GM18858 (cell line): ENCODE results near the gene DMBX1.

ENCODE experiments used
- ATAC-seq: cut with Tn5 transposase; IDR thresholded peaks from one replicate; pipeline ENCODE4 v1.9.1; 2021; ENCODE audit not compliant: unreplicated experiment

DMBX1 gene

DNA sequence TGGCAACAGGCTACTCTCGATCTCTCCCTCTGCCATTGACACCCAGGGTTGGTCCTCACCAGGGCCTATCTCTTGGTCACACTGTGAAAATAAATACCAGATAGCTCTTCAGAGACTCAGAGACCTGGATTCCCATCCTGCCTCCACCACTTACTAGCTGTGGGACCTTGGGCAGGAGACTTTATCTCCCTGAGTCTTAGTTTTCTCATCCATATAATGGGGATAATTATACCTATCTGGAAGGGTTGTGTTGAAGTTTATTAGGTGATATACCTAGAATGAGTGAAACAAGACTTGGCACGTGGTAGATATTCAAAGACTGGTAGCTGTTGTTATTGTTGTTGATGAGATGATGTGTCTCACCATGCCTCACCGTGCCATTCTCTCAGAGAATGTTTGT, 7.4 kb downstream of the DMBX1 start:
- no peak for ATAC-seq

DNA sequence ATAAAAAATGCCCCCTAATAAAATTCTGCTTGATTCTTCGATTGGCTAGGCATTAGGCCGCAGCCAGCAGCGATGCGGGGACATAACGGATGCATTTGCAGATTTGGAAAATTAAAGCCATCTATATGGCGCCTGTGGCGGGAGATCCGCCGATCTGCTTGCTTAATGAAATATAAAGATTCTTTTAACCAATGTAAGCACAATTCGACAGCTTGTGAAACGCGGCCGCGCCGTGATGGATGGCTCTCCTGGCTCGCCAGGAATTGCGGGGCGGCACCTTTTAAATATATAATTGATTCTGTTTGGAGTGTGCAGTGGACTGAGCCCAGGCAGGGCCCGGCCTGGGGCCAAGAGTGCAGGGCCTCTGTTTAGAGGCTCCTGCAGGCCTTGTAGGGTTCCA, 8.0 kb downstream of the DMBX1 start:
- ATAC-seq: no peak

DNA sequence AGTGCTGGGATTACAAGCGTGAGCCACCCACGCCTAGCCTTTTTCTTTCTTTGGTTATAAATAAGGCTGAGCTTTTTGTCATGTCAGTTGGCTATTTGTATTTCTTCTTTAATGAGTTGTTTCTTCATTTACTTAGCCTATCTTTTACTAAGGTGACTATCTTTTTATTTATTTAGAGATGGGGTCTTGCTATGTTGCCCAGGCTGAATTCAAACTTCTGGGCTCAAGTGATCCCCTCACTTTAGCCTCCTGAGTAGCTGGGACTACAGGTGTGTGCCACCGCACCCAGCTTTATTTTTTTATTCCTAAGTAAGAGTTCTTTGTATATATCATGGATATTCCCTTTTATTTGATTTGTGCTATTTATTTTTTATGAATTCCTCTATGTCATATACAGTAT, 11.9 kb downstream of the DMBX1 start:
- ATAC-seq: no peak

DNA sequence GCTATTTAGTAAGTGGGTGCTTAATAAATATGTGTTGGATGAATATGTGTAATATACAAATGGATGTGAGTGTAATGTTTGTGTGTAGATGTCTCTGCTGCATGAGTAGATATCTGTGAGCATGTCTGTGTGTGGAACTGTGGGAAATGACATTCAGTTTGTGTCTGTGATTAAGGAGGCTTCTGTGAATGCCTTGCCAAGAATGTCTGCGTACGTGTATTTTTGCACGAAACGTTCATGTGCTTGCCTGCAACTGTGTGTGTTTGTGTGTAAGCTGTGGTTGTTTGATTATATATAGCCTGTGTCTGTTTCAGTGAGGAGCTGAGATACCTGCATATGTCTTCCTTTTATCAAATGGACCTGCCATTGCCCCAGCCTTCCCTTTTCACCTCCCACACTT, 13.8 kb downstream of the DMBX1 start:
- no peak for ATAC-seq

DNA sequence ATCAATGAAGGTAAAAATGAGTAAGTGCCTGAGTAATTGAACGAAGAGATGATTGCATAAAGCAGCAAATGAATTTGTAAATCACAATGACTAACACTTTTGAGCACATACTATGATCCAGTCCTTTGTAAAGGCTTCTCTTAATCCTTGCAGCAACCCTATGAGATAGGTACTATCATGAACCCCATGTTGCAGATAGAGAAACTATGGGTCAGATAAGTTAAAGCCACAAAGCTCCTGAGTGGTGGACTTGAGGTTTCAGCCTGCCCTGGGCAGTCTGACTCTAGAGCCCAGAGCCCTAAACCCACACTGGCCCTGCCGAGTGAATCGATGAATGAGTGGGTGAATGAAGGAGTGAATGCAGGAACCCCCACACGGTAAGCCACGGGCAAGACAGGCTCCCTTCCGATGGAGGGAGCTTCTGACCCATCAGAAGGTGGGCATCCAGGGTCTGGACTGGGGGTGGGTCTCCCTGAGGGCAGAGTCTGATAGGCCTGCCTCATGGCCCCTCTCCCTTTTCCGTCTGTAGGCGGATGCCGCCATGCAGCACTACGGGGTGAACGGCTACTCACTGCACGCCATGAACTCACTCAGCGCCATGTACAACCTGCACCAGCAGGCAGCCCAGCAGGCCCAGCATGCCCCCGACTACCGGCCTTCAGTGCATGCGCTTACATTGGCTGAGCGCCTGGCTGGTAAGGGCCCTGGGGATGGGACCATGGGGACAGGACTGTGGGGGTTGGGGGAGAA, 17.0 kb downstream of the DMBX1 start:
- no peak for ATAC-seq

DNA sequence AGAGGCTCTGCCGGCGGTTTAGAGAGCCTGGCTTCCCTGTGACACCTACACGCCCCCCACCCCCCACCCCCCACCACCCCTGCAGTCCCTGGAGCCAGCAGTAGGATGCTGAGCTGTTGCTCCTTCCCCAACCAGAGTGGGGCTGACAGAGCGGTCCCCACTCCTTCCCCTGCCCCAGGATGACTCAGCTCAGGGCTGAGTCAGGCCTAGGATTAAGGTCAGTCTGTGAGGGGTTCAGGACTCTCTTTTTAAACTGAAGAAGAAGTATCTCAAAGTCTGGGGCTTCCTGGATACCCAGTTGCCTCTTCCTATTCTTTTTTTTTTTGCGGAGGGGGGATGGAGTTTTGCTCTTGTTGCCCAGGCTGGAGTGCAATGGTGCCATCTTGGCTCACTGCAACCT, 19.1 kb downstream of the DMBX1 start:
- ATAC-seq: no peak

DNA sequence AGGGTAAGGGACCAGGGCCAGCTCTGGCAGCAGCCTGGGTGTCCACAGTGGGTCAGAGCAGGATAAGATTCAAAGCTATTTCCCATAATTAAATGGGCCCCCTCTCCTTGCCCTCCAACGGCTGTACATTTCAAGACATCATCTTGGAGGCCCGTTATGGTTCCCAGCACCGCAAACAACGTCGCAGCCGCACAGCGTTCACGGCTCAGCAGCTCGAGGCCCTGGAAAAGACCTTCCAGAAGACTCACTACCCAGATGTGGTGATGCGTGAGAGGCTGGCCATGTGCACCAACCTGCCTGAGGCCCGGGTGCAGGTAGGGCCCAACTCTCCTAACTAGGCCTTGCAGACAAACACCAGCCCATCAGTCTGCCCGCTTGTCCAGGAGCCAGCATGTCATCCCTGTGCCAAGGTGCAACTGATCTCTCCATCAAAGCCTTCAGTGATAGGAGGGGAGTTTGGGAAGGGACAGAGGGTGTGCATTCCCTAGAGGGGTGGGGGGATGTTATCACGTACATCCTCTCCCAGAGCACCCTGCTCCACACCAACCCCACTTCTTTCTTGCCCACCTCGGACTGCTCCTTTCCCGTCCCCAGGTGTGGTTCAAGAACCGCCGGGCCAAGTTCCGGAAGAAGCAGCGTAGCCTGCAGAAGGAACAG, 20.8 kb downstream of the DMBX1 start:
- ATAC-seq: no peak

DNA sequence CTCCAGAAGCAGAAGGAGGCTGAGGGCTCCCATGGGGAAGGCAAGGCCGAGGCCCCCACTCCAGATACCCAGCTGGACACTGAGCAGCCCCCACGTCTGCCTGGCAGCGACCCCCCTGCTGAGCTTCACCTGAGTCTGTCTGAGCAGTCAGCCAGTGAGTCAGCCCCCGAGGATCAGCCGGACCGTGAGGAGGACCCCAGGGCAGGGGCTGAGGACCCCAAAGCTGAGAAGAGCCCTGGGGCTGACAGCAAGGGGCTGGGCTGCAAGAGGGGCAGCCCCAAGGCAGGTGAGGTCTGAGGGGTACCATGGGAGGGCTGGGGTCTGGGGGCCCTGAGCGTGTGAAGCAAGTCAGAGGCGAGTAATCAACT, 21.3 kb downstream of the DMBX1 start:
- no peak for ATAC-seq

DNA sequence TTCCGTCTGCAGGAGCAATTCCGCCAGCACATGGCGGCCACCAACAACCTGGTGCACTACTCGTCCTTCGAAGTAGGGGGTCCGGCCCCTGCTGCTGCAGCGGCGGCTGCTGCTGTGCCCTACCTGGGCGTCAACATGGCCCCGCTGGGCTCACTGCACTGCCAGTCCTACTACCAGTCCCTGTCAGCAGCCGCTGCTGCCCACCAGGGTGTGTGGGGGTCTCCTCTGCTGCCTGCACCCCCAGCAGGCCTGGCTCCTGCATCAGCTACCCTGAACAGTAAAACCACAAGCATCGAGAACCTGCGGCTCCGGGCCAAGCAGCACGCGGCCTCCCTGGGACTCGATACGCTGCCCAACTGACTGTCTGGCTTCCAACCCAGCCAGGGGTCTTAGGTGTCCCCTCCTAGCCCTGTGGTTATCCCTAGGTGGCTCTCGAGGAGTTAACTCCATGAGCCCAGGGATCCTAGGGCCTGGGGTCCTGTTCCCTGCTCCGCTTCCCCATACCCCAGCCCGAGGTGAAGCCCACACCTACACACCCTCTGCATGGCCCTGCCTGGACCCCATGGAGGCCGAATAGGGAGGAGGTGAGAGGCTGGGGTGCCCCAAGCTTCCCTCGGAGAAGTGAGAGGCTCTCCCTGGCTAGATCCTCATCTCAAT, 22.6 kb downstream of the DMBX1 start:
- no peak for ATAC-seq

DNA sequence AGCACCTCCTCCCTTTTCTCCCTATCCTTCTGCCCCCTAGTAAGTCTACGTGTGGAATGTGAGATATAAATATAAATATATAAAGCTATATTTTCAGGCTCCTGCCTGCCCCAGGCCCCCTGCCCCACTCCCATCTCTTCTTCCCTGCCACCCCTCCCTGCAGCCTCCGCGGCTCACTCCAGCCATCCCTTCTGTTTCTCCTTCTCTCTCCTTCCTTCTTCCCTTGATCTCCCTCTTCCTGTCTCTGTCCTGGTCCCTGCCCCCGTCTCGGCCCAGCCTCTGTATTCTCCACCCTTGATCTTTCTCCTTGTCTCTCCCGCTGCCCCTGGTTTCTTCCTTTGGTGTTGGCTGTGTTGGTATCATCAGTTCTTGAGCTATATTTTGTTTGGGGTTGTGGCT, 23.2 kb downstream of the DMBX1 start:
- no peak for ATAC-seq

DNA sequence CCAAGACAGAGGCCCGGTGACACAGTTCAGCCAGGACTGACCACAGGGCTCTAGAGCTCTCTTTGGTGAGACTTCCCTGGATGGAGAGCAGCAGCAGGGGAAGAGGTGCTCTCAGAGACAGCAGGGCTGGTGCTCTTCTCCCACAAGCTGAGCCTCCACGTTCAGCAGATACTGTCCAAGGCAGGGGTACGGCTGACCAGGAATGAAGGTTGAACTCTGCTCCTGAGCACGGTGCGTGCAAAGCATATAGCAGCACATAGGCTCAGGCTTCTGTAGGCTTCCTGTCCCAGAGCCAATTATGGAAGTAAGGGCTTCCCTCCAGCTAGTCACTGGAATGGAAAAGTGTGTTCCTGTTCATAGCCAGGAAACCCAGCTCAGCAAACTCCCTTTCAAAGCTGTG, 23.9 kb downstream of the DMBX1 start:
- no peak for ATAC-seq

DNA sequence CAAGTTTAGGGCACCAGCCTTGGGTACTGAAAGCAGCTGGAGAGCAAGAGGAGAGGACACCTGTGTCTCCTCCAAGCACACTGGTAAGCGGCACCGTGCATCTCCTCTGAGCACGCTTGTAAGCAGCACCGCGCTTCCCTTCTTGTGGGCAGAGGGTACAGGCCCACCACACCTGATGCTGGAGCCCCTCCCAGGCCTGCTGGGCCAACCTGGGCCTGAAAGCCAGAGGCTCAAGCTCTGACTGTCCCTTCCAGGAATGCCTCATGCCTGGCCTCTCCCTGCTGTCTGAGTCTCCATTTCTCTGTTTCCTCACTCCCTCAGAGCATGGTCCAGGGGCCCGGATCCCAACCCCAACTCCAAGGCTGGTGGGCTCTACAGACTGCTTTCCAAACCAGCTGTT, 25.9 kb downstream of the DMBX1 start:
- no peak for ATAC-seq

DNA sequence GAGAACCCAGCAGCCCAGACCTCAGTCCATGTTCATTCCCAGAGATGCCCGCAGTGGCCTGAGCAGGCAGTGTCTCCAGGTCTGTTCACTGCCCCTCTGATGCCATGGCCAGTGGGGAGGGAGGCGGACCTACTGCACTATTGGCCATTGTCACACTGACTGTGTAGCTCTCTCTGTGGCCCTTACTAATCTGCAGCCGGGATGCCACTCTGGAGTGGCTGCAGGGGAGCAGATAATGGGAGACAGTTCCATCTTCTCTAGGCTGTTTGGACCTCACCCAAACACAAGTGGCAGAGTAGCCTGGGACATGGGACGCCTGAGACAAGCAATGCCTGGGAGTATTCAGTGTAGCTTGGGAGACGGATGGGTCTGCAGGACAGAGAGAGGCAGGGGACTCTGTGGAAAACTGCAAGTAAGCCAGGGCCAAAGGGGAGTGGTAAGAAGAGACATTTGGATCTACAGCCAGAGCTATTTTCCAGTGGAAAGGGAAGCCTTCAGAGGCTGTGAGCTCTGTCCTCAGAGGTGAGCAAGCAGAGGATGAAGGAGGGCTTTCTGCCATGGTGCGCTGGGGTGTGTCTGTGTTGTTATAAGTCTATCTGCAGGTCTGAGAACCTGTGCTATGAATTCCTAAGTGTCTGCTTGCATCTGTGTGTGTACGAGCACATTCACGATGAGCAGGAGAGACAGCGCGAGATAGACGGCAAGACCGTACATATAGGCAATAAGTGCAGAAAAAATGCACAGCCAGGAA, 26.7 kb downstream of the DMBX1 start:
- no peak for ATAC-seq

DNA sequence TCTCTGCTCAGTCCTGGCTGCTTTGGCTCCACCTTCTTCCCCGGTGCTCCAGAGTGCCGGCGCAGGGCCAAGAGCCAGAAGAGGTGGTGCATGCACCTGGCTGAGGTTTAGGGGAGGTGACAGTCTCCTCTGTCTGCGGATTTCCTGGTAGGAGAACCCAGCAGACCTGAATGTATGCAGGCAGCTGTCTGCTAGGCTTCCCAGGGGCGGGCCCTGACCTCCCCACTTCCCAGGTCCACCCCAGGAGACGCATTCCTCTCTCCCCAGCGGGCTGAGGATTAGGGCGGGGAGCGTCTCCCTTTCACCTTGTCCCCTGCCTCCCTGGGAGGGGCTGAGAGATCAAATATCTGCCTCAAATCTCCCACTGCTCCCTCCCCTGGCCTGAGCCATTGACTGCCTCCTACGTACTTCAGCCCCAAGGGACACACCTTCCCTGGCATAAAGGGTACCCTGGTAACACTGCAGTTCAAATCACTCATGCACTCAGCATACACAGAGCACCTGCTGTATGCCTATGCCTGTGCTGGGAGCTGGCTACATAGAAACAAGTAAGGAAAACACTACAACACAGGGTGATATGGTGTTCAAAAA, 27.5 kb downstream of the DMBX1 start:
- no peak for ATAC-seq

DNA sequence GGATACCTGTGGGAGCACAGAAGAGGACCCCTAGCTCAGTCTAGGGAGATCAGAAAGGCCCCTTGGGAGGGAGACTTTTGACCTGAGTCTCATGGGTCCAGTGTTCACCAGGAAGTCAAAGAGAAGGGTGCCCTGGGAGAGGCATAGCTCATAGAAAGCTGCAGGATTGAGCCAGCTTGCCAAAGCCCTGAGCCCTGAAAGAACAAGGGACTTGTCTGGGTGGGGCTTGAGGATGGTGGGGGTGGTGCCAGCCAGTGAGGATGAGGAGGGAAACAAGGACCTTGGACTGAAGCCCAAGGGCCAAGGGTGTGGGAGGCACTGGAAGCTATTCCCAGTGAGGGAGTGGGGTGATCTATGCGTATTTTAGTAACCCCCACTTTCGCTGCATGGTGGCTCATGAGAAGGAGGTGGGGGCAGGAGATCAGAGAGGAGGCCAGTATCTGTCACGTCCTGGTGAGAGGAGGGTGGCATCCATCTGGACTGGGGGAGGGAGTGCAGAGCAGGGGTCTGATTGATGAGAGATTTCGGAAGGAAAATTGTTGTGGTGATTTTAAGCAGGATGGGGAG, 28.4 kb downstream of the DMBX1 start:
- no peak for ATAC-seq

DNA sequence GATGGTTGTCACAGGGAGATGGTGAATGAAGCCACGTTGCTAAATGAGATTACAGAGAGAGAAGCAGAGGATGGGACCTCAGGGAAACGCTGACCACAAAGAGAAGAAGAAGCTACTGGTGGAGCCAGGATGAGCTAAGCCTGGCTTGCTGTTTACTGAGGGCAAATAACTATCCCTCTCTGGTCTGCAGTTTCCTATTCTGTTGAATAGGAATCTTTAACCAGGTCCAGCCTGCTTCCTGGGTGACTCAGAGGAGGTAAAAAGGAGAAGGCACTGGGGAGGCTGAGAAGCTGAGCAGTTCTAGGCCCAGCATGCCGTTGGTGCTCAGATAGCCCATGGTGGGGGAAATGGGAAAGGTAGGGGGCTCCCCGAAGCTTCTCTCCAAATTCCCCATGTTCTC, 29.6 kb downstream of the DMBX1 start:
- no peak for ATAC-seq

DNA sequence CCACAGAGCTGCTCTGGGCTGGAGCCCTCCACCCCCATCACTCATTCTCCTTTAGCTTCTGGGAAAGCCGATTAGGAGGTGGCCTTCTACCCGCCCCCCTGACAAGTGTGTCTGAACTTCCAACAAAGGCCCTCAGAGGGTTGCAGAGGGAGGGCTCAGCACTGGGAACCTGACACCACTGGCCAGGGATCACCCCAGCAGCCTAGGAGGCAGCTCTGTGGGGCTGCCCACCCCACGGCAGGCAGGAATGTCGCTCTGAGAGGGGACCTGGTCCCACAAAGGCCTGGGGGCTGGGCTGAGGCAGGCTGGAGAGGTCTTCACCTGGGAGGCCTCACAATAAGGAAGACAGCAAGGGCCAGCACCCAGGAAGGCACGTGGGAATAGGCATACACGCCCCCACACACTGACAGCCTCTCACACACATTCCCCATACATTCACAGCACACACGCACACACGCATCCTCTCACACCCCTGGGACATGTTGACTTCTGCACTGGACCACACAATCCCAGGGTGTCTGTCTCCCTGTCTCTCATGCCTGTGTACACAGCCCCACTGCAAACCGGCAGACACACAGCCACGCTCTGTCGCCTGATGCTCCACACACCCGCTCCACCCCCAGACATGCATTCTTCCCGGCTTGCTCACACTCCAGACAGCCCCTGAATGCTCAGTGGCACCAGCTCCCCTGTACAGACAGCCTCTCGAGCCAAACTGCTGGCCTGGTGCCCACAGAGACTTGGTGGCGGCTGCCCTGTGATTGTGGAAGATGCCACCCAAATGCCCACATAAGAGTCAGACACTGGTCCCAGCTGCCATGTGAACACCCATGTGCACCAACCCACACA, 30.7 kb downstream of the DMBX1 start:
- ATAC-seq: no peak

DNA sequence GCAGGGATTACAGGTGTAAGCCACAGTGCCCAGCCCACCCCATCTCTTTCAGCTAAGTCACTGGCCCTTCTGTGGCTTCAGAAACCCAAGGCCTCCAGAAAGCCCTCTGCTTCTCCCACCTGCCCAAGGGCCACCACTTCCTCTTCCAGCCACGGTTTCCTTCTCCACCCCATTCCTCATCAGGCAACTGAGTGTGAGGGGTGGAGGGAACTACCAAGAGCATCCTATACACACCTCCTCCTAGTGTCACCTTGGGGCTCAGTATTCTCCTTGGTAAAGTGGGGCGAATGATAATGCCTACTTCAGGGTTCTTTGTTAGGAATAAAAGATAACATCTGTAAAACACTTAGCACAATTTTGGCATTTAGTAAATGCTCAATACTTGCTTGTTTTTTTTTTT, 31.8 kb downstream of the DMBX1 start:
- ATAC-seq: no peak

DNA sequence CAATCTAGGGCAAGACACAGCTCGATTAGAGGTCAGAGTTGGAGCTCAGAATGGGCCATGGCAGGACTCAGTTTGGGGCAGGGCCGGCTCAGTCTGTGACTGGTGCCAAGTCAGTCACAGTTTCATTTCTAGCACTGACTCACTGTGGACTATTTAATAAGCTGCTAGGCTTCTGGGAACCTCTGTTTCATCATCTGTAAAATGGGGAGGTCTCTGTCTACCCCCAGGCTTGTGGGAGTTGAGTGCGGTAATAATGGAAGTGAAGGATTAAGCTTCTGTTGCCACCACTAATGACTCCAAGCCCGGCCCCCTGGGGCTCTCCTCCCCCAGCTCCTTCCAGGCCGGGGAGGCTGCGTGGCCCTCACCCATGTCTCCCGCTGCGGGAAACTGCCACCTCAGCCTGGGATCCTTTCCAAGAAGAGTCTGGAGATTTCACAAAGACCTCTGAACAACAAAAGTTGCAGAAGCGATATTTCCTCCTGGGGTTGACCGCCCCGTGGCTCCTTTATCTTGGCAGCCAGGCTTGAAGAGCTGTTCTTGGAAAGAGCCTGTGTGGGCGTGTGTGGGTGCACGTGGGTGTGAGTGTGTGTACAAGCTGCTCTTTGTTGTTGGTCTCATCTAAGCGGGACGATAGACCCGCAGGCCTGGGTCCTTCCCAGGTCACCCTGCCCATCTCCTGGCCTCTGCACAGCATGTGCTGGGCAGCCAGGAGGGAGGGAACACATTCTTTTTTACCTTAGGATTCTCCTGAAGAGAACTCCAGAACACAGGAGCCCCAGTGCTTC, 32.7 kb downstream of the DMBX1 start:
- no peak for ATAC-seq
